ENCODE data around the gene SHMT2. TPM values are rescaled to one million over a fixed set of nuclear protein-coding genes. Genes with fewer than 3 reads are reported as not detected.

SHMT2 gene
- total RNA-seq, 1 experiment from 2014 or later: 297 TPM

DNA sequence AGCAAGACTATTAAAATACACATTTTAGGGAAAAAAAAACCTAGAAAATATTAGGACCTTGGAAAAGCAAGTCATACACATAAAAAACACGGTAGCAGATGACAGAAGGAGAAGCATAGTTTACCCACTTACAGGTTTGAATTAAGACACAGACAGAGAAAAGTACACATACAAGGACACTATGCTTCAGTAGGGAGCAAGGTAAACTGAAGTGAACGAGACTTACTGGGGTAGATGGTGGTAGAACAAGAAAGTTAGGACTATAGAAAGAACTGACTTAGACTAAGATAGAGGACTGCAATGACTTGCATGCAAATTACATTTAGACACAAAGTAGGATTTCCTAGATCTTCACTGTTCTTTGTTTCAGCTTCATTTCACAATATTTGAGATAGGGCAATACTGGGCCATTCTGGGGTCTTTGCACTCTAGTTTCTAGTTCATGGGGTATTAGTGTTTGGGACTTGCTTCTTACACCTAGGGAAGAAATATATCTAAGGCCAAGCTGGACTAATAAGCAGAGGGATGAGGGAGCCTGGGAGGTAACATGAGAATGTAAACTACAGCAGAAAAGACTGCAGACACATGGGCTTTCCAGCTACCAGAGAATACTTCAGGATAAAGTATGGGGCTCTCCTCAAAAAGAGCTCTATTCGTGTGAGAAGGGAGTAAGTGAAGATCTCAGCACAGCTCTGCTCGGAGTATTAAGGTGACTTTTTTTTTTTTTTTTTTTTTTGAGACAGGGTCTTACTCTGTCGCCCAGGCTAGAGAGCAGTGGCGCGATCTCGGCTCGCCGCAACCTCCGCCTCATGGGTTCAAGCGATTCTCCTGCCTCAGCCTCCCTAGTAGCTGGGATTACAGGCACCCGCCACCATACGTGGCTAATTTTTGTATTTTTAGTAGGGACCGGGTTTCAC is 49.2 kb downstream of the SHMT2 start:
- H3K36me3 Mint-ChIP-seq: peaks cover 11% of the 10 kb centered on the region
- ChIA-PET CTCF (interaction anchor here (0.6 to 2.3 kb wide), 5 partner anchors 31 to 177 kb away, joined by 4 to 12 read pairs (median 5); partner anchors contain the start of gene INHBE), POLR2A (interaction anchor here (0.6 kb wide), 1 partner anchor 78 kb away, joined by 3 read pairs; no protein-coding TSS in a partner anchor)
- peaks cover 13% of the 10 kb centered on the region for H3K4me1 Mint-ChIP-seq
- H3K4me3 Mint-ChIP-seq: no peak overlapping the region
- TF ChIP-seq, protein P1, sequence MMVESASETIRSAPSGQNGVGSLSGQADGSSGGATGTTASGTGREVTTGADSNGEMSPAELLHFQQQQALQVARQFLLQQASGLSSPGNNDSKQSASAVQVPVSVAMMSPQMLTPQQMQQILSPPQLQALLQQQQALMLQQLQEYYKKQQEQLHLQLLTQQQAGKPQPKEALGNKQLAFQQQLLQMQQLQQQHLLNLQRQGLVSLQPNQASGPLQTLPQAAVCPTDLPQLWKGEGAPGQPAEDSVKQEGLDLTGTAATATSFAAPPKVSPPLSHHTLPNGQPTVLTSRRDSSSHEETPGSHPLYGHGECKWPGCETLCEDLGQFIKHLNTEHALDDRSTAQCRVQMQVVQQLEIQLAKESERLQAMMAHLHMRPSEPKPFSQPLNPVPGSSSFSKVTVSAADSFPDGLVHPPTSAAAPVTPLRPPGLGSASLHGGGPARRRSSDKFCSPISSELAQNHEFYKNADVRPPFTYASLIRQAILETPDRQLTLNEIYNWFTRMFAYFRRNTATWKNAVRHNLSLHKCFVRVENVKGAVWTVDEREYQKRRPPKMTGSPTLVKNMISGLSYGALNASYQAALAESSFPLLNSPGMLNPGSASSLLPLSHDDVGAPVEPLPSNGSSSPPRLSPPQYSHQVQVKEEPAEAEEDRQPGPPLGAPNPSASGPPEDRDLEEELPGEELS (CRISPR knock-in tag; IDR thresholded peaks at IDR 0.05): no peak
- TF ChIP-seq, protein P2, sequence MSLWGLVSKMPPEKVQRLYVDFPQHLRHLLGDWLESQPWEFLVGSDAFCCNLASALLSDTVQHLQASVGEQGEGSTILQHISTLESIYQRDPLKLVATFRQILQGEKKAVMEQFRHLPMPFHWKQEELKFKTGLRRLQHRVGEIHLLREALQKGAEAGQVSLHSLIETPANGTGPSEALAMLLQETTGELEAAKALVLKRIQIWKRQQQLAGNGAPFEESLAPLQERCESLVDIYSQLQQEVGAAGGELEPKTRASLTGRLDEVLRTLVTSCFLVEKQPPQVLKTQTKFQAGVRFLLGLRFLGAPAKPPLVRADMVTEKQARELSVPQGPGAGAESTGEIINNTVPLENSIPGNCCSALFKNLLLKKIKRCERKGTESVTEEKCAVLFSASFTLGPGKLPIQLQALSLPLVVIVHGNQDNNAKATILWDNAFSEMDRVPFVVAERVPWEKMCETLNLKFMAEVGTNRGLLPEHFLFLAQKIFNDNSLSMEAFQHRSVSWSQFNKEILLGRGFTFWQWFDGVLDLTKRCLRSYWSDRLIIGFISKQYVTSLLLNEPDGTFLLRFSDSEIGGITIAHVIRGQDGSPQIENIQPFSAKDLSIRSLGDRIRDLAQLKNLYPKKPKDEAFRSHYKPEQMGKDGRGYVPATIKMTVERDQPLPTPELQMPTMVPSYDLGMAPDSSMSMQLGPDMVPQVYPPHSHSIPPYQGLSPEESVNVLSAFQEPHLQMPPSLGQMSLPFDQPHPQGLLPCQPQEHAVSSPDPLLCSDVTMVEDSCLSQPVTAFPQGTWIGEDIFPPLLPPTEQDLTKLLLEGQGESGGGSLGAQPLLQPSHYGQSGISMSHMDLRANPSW (CRISPR knock-in tag; conservative IDR thresholded peaks at IDR 0.05; ENCODE audit: low read depth): no peak
- TF ChIP-seq, protein P3, sequence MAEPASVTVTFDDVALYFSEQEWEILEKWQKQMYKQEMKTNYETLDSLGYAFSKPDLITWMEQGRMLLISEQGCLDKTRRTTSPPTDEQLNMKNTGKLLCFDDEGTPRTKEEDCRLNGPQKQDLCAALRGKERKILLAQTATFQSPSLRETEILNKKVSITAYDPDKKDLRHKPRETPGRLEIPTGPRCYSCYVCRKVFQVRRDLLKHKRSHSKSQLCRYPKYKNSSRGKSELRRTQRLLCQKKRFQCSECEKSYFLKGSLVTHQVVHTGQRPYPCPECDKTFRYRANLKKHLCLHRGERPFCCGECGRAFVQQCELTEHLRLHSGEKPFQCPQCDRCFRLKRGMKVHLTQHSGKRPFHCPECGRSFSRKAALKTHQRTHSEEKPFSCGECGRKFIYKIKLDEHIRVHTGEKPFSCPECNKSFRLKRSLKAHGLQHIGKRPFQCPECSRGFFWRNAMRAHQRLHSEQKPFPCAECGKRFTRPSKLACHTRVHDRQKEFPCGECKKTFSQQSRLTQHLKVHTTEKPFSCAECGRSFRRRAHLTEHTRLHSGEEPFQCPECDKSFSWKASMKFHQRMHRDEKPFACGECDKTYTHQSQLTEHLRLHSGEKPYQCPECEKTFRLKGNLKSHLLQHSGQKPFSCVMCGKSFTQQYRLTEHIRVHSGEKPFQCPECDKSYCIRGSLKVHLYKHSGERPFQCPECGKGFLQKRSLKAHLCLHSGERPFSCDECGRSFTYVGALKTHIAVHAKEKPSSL (CRISPR knock-in tag; conservative IDR thresholded peaks at IDR 0.05): no peak
- no peak for TF ChIP-seq CREM (CRISPR knock-in tag; IDR thresholded peaks at IDR 0.05)
- TF ChIP-seq MYBL2 (CRISPR knock-in tag; IDR thresholded peaks at IDR 0.05): no peak
- TF ChIP-seq, protein P4, sequence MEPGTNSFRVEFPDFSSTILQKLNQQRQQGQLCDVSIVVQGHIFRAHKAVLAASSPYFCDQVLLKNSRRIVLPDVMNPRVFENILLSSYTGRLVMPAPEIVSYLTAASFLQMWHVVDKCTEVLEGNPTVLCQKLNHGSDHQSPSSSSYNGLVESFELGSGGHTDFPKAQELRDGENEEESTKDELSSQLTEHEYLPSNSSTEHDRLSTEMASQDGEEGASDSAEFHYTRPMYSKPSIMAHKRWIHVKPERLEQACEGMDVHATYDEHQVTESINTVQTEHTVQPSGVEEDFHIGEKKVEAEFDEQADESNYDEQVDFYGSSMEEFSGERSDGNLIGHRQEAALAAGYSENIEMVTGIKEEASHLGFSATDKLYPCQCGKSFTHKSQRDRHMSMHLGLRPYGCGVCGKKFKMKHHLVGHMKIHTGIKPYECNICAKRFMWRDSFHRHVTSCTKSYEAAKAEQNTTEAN (CRISPR knock-in tag; IDR thresholded peaks at IDR 0.05): no peak
- ATAC-seq (no peak), DNase-seq (ENCODE audit: low spot score) (no peak)
- no peaks in the 10 kb centered on the region for H3K27me3 Mint-ChIP-seq (ENCODE audit: low read depth)
- H3K9me3 Mint-ChIP-seq: peaks cover 3% of the 10 kb centered on the region; the same call in 1 of the 2 replicates
- no peak overlapping the region for H3K27ac Mint-ChIP-seq

DNA sequence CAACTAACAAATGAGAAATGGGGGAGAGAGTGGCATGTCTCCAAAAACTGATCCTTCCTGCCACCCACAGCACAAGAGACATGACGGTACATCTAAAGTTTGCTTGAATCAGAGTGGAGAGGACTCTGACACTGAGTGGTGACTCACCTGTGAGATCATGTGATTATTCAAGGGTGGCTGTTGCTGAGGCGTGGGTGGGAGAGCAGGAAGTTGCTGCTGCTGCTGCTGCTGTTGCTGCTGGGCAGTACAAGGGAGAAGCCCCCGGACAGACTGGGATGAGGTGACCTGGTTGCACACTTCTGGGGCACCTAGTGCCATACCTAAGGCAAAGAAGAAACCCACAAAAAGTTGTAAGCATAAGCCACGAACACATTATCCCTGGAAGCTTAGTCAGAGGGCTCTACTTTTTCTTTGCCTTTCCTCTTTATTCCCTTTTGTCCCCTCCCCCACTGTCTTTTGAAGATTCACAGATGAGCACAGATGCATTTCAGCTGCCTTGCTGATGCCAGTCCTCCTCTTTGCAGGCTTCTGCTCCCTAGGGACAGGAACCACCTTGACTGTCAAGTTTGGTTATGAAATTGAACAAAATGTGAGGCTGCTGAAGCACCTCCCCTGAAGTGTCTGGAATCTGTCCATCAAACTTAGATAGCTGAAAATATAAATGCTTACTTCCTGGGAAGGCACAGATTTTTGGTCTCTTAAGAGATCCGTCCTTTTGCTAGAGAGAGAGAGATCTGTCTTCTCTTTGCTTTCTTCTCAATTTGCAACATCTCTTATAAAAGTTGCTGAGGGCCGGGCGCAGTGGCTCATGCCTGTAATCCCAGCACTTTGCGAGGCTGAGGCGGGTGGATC is 50.9 kb downstream of the SHMT2 start:
- Mint-ChIP-seq H3K4me1 (peaks cover 13% of the 10 kb centered on the region), H3K27ac (peak overlapping the region; percentile 44), H3K4me3 (no peak overlapping the region)
- TF ChIP-seq ZNF396 (CRISPR knock-in tag; IDR thresholded peaks at IDR 0.05; ENCODE audit: borderline replicate concordance): no peak
- TF ChIP-seq, protein P5, sequence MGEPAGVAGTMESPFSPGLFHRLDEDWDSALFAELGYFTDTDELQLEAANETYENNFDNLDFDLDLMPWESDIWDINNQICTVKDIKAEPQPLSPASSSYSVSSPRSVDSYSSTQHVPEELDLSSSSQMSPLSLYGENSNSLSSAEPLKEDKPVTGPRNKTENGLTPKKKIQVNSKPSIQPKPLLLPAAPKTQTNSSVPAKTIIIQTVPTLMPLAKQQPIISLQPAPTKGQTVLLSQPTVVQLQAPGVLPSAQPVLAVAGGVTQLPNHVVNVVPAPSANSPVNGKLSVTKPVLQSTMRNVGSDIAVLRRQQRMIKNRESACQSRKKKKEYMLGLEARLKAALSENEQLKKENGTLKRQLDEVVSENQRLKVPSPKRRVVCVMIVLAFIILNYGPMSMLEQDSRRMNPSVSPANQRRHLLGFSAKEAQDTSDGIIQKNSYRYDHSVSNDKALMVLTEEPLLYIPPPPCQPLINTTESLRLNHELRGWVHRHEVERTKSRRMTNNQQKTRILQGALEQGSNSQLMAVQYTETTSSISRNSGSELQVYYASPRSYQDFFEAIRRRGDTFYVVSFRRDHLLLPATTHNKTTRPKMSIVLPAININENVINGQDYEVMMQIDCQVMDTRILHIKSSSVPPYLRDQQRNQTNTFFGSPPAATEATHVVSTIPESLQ (CRISPR knock-in tag; IDR thresholded peaks at IDR 0.05): no peak
- TF ChIP-seq EMX1 (CRISPR knock-in tag; IDR thresholded peaks at IDR 0.05): no peak
- TF ChIP-seq, protein P6, sequence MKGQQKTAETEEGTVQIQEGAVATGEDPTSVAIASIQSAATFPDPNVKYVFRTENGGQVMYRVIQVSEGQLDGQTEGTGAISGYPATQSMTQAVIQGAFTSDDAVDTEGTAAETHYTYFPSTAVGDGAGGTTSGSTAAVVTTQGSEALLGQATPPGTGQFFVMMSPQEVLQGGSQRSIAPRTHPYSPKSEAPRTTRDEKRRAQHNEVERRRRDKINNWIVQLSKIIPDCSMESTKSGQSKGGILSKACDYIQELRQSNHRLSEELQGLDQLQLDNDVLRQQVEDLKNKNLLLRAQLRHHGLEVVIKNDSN (CRISPR knock-in tag; IDR thresholded peaks at IDR 0.05): no peak
- TF ChIP-seq, protein P7, sequence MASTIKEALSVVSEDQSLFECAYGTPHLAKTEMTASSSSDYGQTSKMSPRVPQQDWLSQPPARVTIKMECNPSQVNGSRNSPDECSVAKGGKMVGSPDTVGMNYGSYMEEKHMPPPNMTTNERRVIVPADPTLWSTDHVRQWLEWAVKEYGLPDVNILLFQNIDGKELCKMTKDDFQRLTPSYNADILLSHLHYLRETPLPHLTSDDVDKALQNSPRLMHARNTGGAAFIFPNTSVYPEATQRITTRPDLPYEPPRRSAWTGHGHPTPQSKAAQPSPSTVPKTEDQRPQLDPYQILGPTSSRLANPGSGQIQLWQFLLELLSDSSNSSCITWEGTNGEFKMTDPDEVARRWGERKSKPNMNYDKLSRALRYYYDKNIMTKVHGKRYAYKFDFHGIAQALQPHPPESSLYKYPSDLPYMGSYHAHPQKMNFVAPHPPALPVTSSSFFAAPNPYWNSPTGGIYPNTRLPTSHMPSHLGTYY (CRISPR knock-in tag; IDR thresholded peaks at IDR 0.05): no peak
- TF ChIP-seq, protein P8, sequence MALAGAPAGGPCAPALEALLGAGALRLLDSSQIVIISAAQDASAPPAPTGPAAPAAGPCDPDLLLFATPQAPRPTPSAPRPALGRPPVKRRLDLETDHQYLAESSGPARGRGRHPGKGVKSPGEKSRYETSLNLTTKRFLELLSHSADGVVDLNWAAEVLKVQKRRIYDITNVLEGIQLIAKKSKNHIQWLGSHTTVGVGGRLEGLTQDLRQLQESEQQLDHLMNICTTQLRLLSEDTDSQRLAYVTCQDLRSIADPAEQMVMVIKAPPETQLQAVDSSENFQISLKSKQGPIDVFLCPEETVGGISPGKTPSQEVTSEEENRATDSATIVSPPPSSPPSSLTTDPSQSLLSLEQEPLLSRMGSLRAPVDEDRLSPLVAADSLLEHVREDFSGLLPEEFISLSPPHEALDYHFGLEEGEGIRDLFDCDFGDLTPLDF (CRISPR knock-in tag; IDR thresholded peaks at IDR 0.05): no peak
- TF ChIP-seq JUN (CRISPR knock-in tag; IDR thresholded peaks at IDR 0.05): no peak
- no peak for TF ChIP-seq GABPB1 (CRISPR knock-in tag; IDR thresholded peaks at IDR 0.05)
- no peak for TF ChIP-seq GRHL2 (CRISPR knock-in tag; IDR thresholded peaks at IDR 0.05; ENCODE audit: insufficient replicate concordance, severe bottlenecking)
- TF ChIP-seq NFYB (CRISPR knock-in tag; conservative IDR thresholded peaks at IDR 0.05; ENCODE audit: low read depth): no peak

More for the DNA sequence above, 50.9 kb downstream of the SHMT2 start:
- ChIA-PET POLR2A (interaction anchor here (0.7 kb wide), 2 partner anchors 184 to 1328 kb away, joined by 5 read pairs; no protein-coding TSS in a partner anchor), CTCF (interaction anchor here (0.6 to 1.4 kb wide), 7 partner anchors 13 to 248 kb away, joined by 3 to 7 read pairs (median 4); no protein-coding TSS in a partner anchor)
- no peaks in the 10 kb centered on the region for H3K27me3 Mint-ChIP-seq (ENCODE audit: low read depth)
- peaks cover 3% of the 10 kb centered on the region; the same call in 1 of the 2 replicates for H3K9me3 Mint-ChIP-seq
- DNase-seq (ENCODE audit: low spot score): no peak
- ATAC-seq: peak; percentile 67
- peaks cover 10% of the 10 kb centered on the region for H3K36me3 Mint-ChIP-seq
